Stomach (tissue), 4 donors: ENCODE results near the gene FOXN3.

Experiments
- POLR2AphosphoS5 ChIP-seq, 3 donors: sonication (generic); formaldehyde crosslinking; IDR thresholded peaks; one replicate each; pipeline ENCODE4 v1.6.1; 2016; ENCODE audit warnings: antibody characterized with exemption in 3 of 3
- TF ChIP-seq, protein P1 (sequence below), 7 experiments: fragments of 450-650 bp in 4 of 7; fragments of 200-600 bp in 3 of 7; sonication (generic) in 3 of 7; IDR thresholded peaks; one replicate each; pipeline ENCODE4 v1.5.1; 2016 to 2019; ENCODE audit warnings: antibody characterized with exemption in 7 of 7, control low read depth in 2 of 7, mild to moderate bottlenecking in 1 of 7

DNA sequence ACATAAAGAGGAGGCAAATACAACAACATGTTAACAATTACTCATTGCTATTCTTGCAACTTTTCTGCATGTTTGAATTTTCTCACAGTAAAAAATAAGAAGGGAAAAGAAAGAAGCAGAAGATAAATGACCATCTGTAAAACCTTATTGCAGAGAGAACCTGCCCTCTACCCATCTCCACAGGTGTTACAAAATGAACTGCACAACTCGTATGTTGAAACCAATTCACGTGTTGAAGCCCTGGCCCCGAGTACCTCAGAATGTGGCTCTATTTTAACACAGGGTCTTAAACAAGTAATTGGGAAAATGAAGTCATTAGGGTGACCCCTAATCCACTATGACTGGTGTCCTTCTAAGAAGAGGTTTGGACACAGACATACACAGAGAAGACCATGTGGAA lies 39.5 kb downstream of the FOXN3 start:
- TF ChIP-seq, protein P1, sequence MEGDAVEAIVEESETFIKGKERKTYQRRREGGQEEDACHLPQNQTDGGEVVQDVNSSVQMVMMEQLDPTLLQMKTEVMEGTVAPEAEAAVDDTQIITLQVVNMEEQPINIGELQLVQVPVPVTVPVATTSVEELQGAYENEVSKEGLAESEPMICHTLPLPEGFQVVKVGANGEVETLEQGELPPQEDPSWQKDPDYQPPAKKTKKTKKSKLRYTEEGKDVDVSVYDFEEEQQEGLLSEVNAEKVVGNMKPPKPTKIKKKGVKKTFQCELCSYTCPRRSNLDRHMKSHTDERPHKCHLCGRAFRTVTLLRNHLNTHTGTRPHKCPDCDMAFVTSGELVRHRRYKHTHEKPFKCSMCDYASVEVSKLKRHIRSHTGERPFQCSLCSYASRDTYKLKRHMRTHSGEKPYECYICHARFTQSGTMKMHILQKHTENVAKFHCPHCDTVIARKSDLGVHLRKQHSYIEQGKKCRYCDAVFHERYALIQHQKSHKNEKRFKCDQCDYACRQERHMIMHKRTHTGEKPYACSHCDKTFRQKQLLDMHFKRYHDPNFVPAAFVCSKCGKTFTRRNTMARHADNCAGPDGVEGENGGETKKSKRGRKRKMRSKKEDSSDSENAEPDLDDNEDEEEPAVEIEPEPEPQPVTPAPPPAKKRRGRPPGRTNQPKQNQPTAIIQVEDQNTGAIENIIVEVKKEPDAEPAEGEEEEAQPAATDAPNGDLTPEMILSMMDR (IDR thresholded peaks at IDR 0.05) = no peak
- no peak for TF ChIP-seq POLR2AphosphoS5 (IDR thresholded peaks at IDR 0.05)
